Measurements from ENCODE around the gene SCRN1.

Gene SCRN1

GRCh38 chr7:29871787-29872398 lies 117.7 kb downstream of the SCRN1 start:
- TF ChIP-seq CTCF (IDR thresholded peaks at IDR 0.05; ENCODE audit: insufficient read depth, low read length) (no peak), GABPA (IDR thresholded peaks at IDR 0.05; ENCODE audit: low read depth) (no peak), SPI1 (IDR thresholded peaks at IDR 0.05; ENCODE audit: borderline replicate concordance, low read depth) (no peak), POLR2AphosphoS5 (IDR thresholded peaks at IDR 0.05; ENCODE audit: low read depth) (no peak), REST (IDR thresholded peaks at IDR 0.05; ENCODE audit: insufficient replicate concordance, low read depth) (no peak)
- Histone ChIP-seq H3K27me3 (ENCODE audit: insufficient read depth, poor library complexity, severe bottlenecking) (peaks cover 4% of the 10 kb centered on the region), H3K4me3 (replicated peaks; ENCODE audit: insufficient read depth, low read length) (no peak overlapping the region), H3K27ac (replicated peaks) (no peak overlapping the region)
- DNase-seq (ENCODE audit: low read depth in 1 of 2, low spot score in 1 of 2): no peak
